Measurements from ENCODE around the gene RSKR.

Gene RSKR

DNA sequence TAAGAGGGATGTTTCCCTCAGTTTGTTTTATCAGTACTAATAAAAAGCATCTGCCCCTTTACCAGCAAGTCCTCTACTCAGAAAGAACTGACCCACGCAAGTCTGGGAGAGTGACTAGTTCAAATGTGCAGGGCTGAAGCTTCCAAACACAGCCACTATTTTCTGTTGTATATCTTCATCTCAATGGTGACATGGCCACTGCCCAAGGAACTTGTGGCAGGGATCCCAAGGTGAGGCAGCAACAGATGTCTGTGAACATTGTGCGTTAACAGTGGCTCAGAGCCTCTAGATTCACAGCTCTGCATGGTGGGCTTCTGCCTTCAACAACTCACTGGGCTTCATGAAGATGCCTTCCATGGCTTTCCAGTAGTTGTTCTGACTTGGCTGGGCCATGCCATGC, 34.7 kb upstream of the RSKR start:
- Histone ChIP-seq H3K9me3 (ENCODE audit: control insufficient read depth in 1 of 2, low read length in 2 of 2) (no peaks in the 10 kb centered on the region), H3K27me3 (ENCODE audit: control insufficient read depth in 1 of 2, insufficient read depth in 2 of 2, low read length in 2 of 2) (no peaks in the 10 kb centered on the region), H3K4me3 (ENCODE audit: low read depth in 1 of 2, low read length in 2 of 2) (no peak overlapping the region), H3K27ac (ENCODE audit: low read depth, low read length) (no peak overlapping the region), H3K9ac (ENCODE audit: low read depth in 1 of 2, low read length in 2 of 2) (no peak overlapping the region), H3K36me3 (ENCODE audit: control insufficient read depth in 1 of 2, insufficient read depth in 2 of 2, low read length in 2 of 2) (peaks cover 7 to 29% of the 10 kb centered on the region in 2 donors), H3K4me1 (ENCODE audit: control insufficient read depth in 1 of 2, insufficient read depth in 2 of 2, low read length in 2 of 2) (peaks cover 17 to 30% of the 10 kb centered on the region in 2 donors)

- H3K9me3 ChIP-seq (ENCODE audit: control insufficient read depth in 1 of 2, low read length in 2 of 2) = no peaks in the 10 kb centered on the region
Measured at GRCh38 chr17:28646039-28646754, 32.2 kb upstream of the RSKR start.

DNA sequence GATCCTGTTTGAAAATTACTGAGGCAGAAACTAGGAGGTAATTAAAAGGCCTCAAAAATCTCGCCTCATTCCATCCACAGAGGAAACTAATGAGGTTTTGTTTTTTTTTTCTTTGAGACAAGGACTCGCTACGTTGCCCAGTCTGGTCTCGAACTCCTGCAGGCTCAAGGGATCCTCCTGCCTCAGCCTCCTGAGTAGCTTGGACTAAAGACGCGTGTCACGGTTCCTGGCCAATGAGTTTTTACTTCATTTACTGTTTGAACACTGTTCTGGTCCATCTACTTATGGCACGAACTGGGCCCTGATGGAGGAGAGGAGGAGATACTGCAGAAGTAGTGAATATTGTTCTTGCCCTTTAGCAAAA, 31.6 kb upstream of the RSKR start:
- peaks cover 22 to 39% of the 10 kb centered on the region in 2 donors for H3K36me3 ChIP-seq (ENCODE audit: control insufficient read depth in 1 of 2, insufficient read depth in 2 of 2, low read length in 2 of 2)
- H3K9me3 ChIP-seq (ENCODE audit: control insufficient read depth in 1 of 2, low read length in 2 of 2) = no peaks in the 10 kb centered on the region
- H3K27me3 ChIP-seq (ENCODE audit: control insufficient read depth in 1 of 2, insufficient read depth in 2 of 2, low read length in 2 of 2) = no peaks in the 10 kb centered on the region
- H3K4me1 ChIP-seq (ENCODE audit: control insufficient read depth in 1 of 2, insufficient read depth in 2 of 2, low read length in 2 of 2) = peaks cover 30 to 42% of the 10 kb centered on the region in 2 donors
- H3K27ac ChIP-seq (ENCODE audit: low read depth, low read length) = peak overlapping the region; percentile 83
- peak overlapping the region; percentile 81 to 82 for H3K9ac ChIP-seq (ENCODE audit: low read depth in 1 of 2, low read length in 2 of 2)
- H3K4me3 ChIP-seq (ENCODE audit: low read depth in 1 of 2, low read length in 2 of 2) = peak overlapping the region; percentile 82 to 94

More at GRCh38 chr17:28646039-28646754, 32.2 kb upstream of the RSKR start:
- Histone ChIP-seq H3K4me3 (ENCODE audit: low read depth in 1 of 2, low read length in 2 of 2) (peak overlapping the region; percentile 82 to 94), H3K27me3 (ENCODE audit: control insufficient read depth in 1 of 2, insufficient read depth in 2 of 2, low read length in 2 of 2) (no peaks in the 10 kb centered on the region), H3K4me1 (ENCODE audit: control insufficient read depth in 1 of 2, insufficient read depth in 2 of 2, low read length in 2 of 2) (peaks cover 30 to 42% of the 10 kb centered on the region in 2 donors), H3K9ac (ENCODE audit: low read depth in 1 of 2, low read length in 2 of 2) (peak overlapping the region; percentile 81 to 82), H3K36me3 (ENCODE audit: control insufficient read depth in 1 of 2, insufficient read depth in 2 of 2, low read length in 2 of 2) (peaks cover 17 to 38% of the 10 kb centered on the region in 2 donors), H3K27ac (ENCODE audit: low read depth, low read length) (peak overlapping the region; percentile 82)

GRCh38 chr17:28644787-28645575, 31.0 kb upstream of the RSKR start, which contains the start of gene BLTP2:
Gene BLTP2, minus strand, starts transcription at chr17:28645158. Its CDS starts 102 bp downstream, at chr17:28645056.
- no peaks in the 10 kb centered on the region for H3K9me3 ChIP-seq (ENCODE audit: control insufficient read depth in 1 of 2, low read length in 2 of 2)
- no peaks in the 10 kb centered on the region for H3K27me3 ChIP-seq (ENCODE audit: control insufficient read depth in 1 of 2, insufficient read depth in 2 of 2, low read length in 2 of 2)
- peak within 1 kb of the TSS; percentile 81 to 93 for H3K9ac ChIP-seq (ENCODE audit: low read depth in 1 of 2, low read length in 2 of 2)
- peak within 1 kb of the TSS; percentile 94 to 96 for H3K4me3 ChIP-seq (ENCODE audit: low read depth in 1 of 2, low read length in 2 of 2)
- peaks cover 30 to 42% of the 10 kb centered on the region in 2 donors for H3K4me1 ChIP-seq (ENCODE audit: control insufficient read depth in 1 of 2, insufficient read depth in 2 of 2, low read length in 2 of 2)
- H3K27ac ChIP-seq (ENCODE audit: low read depth, low read length) = peak within 1 kb of the TSS; percentile 83
- H3K36me3 ChIP-seq (ENCODE audit: control insufficient read depth in 1 of 2, insufficient read depth in 2 of 2, low read length in 2 of 2) = peaks cover 25 to 45% of the 10 kb centered on the region in 2 donors

GRCh38 chr17:28643983-28644786, 30.2 kb upstream of the RSKR start:
- Histone ChIP-seq H3K36me3 (ENCODE audit: control insufficient read depth in 1 of 2, insufficient read depth in 2 of 2, low read length in 2 of 2) (peaks cover 31 to 52% of the 10 kb centered on the region in 2 donors), H3K4me1 (ENCODE audit: control insufficient read depth in 1 of 2, insufficient read depth in 2 of 2, low read length in 2 of 2) (peaks cover 30 to 42% of the 10 kb centered on the region in 2 donors)

GRCh38 chr17:28641579-28641978, 27.6 kb upstream of the RSKR start:
- no peaks in the 10 kb centered on the region for H3K27me3 ChIP-seq (ENCODE audit: control insufficient read depth in 1 of 2, insufficient read depth in 2 of 2, low read length in 2 of 2)
- H3K9me3 ChIP-seq (ENCODE audit: control insufficient read depth in 1 of 2, low read length in 2 of 2) = no peaks in the 10 kb centered on the region
- H3K36me3 ChIP-seq (ENCODE audit: control insufficient read depth in 1 of 2, insufficient read depth in 2 of 2, low read length in 2 of 2) = peaks cover 46 to 67% of the 10 kb centered on the region in 2 donors
- no peak overlapping the region for H3K9ac ChIP-seq (ENCODE audit: low read depth in 1 of 2, low read length in 2 of 2)
- no peak overlapping the region for H3K4me3 ChIP-seq (ENCODE audit: low read depth in 1 of 2, low read length in 2 of 2)
- peaks cover 28 to 36% of the 10 kb centered on the region in 2 donors for H3K4me1 ChIP-seq (ENCODE audit: control insufficient read depth in 1 of 2, insufficient read depth in 2 of 2, low read length in 2 of 2)
- no peak overlapping the region for H3K27ac ChIP-seq (ENCODE audit: low read depth, low read length)

More at GRCh38 chr17:28643983-28644786, 30.2 kb upstream of the RSKR start:
- H3K9me3 ChIP-seq (ENCODE audit: control insufficient read depth in 1 of 2, low read length in 2 of 2) = no peaks in the 10 kb centered on the region
- H3K27me3 ChIP-seq (ENCODE audit: control insufficient read depth in 1 of 2, insufficient read depth in 2 of 2, low read length in 2 of 2) = no peaks in the 10 kb centered on the region
- H3K27ac ChIP-seq (ENCODE audit: low read depth, low read length) = peak overlapping the region; percentile 68
- peak overlapping the region; percentile 94 to 96 for H3K4me3 ChIP-seq (ENCODE audit: low read depth in 1 of 2, low read length in 2 of 2)
- peak overlapping the region; percentile 81 to 93 for H3K9ac ChIP-seq (ENCODE audit: low read depth in 1 of 2, low read length in 2 of 2)

- Histone ChIP-seq H3K9me3 (ENCODE audit: control insufficient read depth in 1 of 2, low read length in 2 of 2) (no peaks in the 10 kb centered on the region), H3K9ac (ENCODE audit: low read depth in 1 of 2, low read length in 2 of 2) (no peak overlapping the region), H3K27ac (ENCODE audit: low read depth, low read length) (no peak overlapping the region), H3K4me3 (ENCODE audit: low read depth in 1 of 2, low read length in 2 of 2) (no peak overlapping the region), H3K36me3 (ENCODE audit: control insufficient read depth in 1 of 2, insufficient read depth in 2 of 2, low read length in 2 of 2) (peaks cover 85 to 98% of the 10 kb centered on the region in 2 donors), H3K27me3 (ENCODE audit: control insufficient read depth in 1 of 2, insufficient read depth in 2 of 2, low read length in 2 of 2) (no peaks in the 10 kb centered on the region), H3K4me1 (ENCODE audit: control insufficient read depth in 1 of 2, insufficient read depth in 2 of 2, low read length in 2 of 2) (no peaks in the 10 kb centered on the region)
Measured at GRCh38 chr17:28635506-28635905, 21.5 kb upstream of the RSKR start.

- Histone ChIP-seq H3K27ac (ENCODE audit: low read depth, low read length) (no peak overlapping the region), H3K27me3 (ENCODE audit: control insufficient read depth in 1 of 2, insufficient read depth in 2 of 2, low read length in 2 of 2) (no peaks in the 10 kb centered on the region), H3K9ac (ENCODE audit: low read depth in 1 of 2, low read length in 2 of 2) (no peak overlapping the region), H3K36me3 (ENCODE audit: control insufficient read depth in 1 of 2, insufficient read depth in 2 of 2, low read length in 2 of 2) (peaks cover 77 to 94% of the 10 kb centered on the region in 2 donors), H3K4me1 (ENCODE audit: control insufficient read depth in 1 of 2, insufficient read depth in 2 of 2, low read length in 2 of 2) (no peaks in the 10 kb centered on the region), H3K4me3 (ENCODE audit: low read depth in 1 of 2, low read length in 2 of 2) (no peak overlapping the region), H3K9me3 (ENCODE audit: control insufficient read depth in 1 of 2, low read length in 2 of 2) (no peaks in the 10 kb centered on the region)
Measured at GRCh38 chr17:28634206-28634865, 20.4 kb upstream of the RSKR start.

- Histone ChIP-seq H3K27ac (ENCODE audit: low read depth, low read length) (no peak overlapping the region), H3K4me1 (ENCODE audit: control insufficient read depth in 1 of 2, insufficient read depth in 2 of 2, low read length in 2 of 2) (no peaks in the 10 kb centered on the region), H3K27me3 (ENCODE audit: control insufficient read depth in 1 of 2, insufficient read depth in 2 of 2, low read length in 2 of 2) (no peaks in the 10 kb centered on the region), H3K4me3 (ENCODE audit: low read depth in 1 of 2, low read length in 2 of 2) (no peak overlapping the region), H3K36me3 (ENCODE audit: control insufficient read depth in 1 of 2, insufficient read depth in 2 of 2, low read length in 2 of 2) (peaks cover 38 to 65% of the 10 kb centered on the region in 2 donors), H3K9me3 (ENCODE audit: control insufficient read depth in 1 of 2, low read length in 2 of 2) (no peaks in the 10 kb centered on the region), H3K9ac (ENCODE audit: low read depth in 1 of 2, low read length in 2 of 2) (no peak overlapping the region)
Measured at GRCh38 chr17:28626818-28627217, 12.8 kb upstream of the RSKR start.

Data from duodenal mucosa (tissue), 2 donors.